Tongue (tissue), 2 donors: ENCODE results near the gene TCN2. TPM values are rescaled to one million over a fixed set of nuclear protein-coding genes. Genes with fewer than 3 reads are reported as not detected.
A peak's percentile ranks its signal among the peaks of the same experiment; 100 is the strongest.
"Not testable (repeated sequence)": the region's sequence is repeated elsewhere in the genome, so short reads cannot be mapped to it uniquely, and the experiment has no call there.

Experiments used
- DNase-seq: peaks from one replicate; pipeline ENCODE4 v3.0.0-alpha.2; 2015
- total RNA-seq: library from RNA; depleted of rRNA; stranded (reverse); fragments of >200 nt; gene quantifications from one replicate; pipeline ENCODE4 v1.2.3, GENCODE V29; 2014

Gene TCN2
- total RNA-seq, 1 donor from 2014 or later: 6.7 TPM

GRCh38 chr22:30648825-30649224 lies 41.9 kb downstream of the TCN2 start:
- no peak for DNase-seq

DNA sequence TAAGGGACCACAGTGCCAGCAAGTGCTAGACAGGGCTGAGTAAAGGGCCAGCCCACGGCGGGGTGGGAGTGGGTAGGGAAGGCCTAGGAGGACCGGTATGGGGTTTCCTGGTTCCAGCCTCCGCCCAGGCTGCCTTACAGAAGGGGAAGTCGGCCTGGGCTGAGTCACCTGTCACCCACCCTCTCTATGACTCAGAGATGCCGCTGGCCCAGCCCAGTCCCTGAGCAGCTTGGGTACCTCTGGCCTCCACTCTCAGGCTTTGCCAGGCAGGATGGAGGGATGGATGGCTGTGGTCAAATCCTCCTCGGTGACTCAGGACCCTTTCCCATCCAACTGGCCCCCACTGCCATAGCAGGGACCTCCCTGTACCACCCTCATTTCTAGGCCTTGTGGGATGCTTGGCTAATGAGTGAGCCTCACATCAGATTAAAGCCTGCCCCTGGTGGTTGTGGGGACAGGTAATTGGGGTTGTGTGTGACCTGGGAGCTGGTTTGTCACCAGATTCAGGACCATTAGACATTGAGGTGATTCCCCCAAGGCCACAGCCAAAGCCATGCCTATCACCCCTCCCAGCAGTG lies 42.5 kb downstream of the TCN2 start:
- DNase-seq: no peak

DNA sequence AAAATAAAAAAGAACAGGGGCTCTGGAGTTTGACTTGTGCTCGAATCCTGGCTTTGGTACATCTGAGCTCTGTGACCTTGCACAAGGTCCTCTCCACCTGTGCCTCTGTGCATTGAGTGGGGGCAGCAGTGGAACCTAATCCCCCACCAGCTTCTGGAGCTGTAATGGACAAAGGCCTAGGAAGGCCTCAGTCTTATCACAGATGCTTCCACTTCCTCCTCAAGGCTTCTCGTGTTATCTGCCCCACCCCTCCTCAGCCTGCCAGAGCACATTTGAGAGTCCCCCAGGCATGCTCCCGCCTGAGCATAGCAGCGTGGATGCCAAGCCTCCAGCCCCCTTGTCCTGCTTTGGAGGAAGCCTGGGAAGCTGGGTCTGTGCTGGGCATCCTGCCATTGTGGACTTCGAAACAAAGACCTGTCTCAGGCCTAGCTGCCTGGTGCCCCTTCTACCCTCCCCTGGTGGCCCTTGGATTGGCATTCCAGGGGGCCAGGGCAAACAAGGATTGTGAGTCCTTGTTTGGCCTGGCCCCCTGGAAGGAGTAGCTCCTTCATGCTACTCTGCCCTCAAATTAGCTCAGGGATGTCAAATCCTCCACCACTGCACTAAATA lies 43.6 kb downstream of the TCN2 start:
- DNase-seq: peak; percentile 38

DNA sequence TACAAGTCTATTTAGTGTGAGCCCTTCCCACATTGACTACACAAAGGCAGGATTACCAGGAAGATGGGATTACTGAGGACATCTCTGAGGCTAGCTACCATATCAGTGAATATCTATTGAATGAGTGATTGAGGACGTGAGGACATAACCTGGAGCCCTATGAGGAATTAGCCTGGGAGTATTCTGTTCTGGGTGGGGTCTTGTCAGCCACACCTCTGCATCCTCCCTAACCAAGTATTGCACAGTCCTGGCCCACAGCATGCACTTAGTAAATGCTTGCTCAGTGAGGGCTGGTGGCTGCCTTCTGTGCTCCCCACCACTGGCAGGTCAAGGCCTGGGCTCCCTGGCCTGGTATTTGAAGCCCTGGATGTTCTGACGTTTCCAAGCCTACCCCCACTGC lies 45.9 kb downstream of the TCN2 start:
- no peak for DNase-seq

DNA sequence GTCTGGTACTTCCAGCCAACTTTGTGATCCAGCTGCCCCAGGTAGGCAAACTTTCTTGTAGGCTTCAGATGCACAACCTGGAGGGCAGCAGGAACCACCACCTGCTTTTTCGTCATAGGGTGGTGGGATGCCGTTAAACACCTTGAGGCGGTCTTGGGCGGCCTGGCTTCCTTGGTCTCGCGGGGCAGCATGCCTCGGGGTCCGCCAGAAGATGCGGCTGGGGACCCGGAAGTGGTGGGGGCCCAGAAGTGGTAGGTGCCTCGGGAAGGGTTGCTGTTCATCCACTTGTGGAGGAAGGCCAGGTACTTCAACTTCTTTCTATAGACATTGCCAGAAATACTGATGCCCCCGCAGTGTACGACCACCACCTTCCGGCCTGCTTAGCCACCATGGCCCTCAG lies 47.4 kb downstream of the TCN2 start:
- no peak for DNase-seq

GRCh38 chr22:30655532-30655931 lies 48.6 kb downstream of the TCN2 start:
- DNase-seq: no peak

DNA sequence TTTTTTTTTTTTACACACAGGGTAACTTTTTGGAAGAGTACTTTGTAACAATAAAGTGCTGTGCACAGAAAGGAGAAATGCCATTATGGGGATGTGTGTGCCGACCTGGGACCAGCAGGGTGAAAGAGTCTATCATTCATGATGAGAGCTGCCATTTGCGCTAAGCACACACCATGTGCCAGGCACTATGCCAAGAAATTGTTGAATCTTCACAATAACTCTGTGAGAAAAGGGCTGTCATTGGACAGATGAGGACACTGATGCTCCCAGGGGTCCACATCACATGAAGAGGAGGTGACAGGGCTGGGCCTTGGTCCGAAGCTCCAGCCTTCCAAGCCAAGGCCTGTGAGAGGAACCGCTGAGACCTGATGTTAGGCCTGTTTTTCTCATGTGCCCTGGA lies 55.1 kb downstream of the TCN2 start:
- DNase-seq: peak; percentile 17

GRCh38 chr22:30664798-30665197 lies 57.8 kb downstream of the TCN2 start:
- no peak for DNase-seq

DNA sequence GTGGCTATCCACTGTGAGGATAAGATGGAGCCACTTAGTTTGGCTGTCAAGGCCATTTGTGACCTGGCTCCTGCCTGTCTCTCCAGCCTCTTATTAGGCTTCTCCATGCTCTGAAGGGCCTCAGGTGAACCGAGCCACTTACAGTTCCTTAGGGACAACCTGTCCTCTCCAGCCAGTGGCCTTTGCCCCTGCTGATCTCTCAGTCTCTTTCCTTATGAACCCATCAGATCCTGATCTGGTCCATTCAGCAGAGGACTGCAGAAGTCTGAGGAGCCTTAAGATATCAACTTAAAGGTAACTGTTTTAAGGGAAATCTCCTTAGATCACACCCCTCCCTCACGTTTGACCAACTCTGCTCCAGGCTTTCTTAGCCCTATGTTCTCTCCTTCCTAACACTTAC lies 58.3 kb downstream of the TCN2 start:
- no peak for DNase-seq

- no peak for DNase-seq
Observed at GRCh38 chr22:30665786-30666185, 58.8 kb downstream of the TCN2 start.

GRCh38 chr22:30667107-30667493 lies 60.1 kb downstream of the TCN2 start:
- DNase-seq: no peak

- DNase-seq: peak; percentile 95
Observed at GRCh38 chr22:30667494-30668385, 60.8 kb downstream of the TCN2 start, which contains the start of gene DUSP18. TSS of gene DUSP18 (minus strand) at chr22:30667875. CDS start at chr22:30664003, 3,872 bp downstream.

GRCh38 chr22:30668386-30668710 lies 61.4 kb downstream of the TCN2 start:
- no peak for DNase-seq

DNA sequence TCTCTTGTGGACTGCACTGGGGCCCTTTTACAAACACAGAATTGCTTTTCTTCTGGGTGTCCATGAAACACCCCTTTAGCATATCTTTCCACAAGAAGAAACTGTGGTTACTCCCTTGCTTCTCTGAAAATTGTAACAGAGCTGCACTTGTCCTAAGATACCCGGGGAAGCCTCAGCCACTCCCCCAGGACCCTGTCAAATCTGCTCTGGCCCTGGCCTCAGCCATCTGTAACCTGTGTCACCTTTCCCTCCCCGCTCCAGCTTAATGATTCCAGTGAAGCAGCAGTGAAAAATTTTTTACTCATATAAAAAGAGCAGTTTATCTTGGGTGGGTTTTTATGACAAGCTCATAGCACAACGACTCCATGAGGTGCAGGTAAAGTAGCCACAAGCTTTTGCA lies 64.1 kb downstream of the TCN2 start:
- no peak for DNase-seq

- no peak for DNase-seq
Observed at GRCh38 chr22:30673136-30673535, 66.2 kb downstream of the TCN2 start.

DNA sequence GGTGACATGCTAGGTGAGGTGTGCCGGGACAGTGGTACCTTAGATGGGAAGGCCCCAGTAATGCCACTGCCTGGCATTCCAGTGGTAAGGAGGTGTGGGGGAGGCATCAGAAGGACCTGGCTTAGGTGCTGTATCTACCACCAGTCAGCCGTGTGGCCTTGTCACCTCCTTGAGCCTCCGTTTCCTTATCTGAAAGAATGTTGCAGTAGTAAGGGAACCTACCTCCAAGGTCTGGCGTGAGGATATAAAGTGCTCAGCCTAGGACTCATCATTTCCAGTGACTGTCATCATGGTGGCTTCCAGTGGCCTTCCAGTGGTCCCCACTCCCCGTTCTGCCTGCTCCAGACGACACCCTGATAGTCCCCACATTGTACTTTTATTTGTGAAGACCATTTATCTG lies 67.5 kb downstream of the TCN2 start:
- no peak for DNase-seq

- DNase-seq: no peak
Observed at GRCh38 chr22:30675436-30675835, 68.5 kb downstream of the TCN2 start.

DNA sequence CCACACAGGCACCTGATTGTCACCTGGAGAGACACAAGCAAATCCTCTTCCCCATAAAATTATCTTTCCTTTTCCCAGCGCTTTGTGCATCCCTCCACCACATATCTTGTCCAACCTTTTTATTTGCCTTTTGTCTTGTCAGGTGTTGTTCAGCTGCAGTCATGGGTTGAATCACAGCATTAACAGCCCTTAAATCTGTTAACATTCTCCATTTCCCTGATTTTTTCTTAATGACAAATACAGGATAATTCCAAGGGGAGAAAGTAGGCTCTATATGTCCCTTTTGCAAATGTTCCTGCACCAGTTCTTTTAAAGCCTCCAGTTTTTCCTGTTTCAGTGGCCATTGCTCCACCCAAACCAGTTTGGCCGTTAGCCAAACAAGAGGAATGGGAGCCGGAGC lies 69.6 kb downstream of the TCN2 start:
- not testable (repeated sequence) for DNase-seq

Other genes starting within 250 kb of the TCN2 start
- 11.3 TPM for gene RNF215, start 219.8 kb upstream of the TCN2 start, total RNA-seq
- 1.8 TPM for gene SEC14L2, start 210.2 kb upstream of the TCN2 start, total RNA-seq
- gene MTFP1, start 181.4 kb upstream of the TCN2 start, total RNA-seq: 5.7 TPM
- not detected for gene SEC14L3, start 135.2 kb upstream of the TCN2 start, total RNA-seq
- 0.82 TPM for gene SEC14L4, start 101.5 kb upstream of the TCN2 start, total RNA-seq
- 0.21 TPM for gene SEC14L6, start 60.4 kb upstream of the TCN2 start, total RNA-seq
- gene GAL3ST1, start 32.5 kb upstream of the TCN2 start, total RNA-seq: 5.3 TPM
- 34.2 TPM for gene PES1, start 15.3 kb upstream of the TCN2 start, total RNA-seq
- gene SLC35E4, start 28.6 kb downstream of the TCN2 start, total RNA-seq: 3.1 TPM
- gene DUSP18, start 60.7 kb downstream of the TCN2 start, total RNA-seq: 5.9 TPM
- gene OSBP2, start 87.7 kb downstream of the TCN2 start, total RNA-seq: 6.8 TPM